Heart left ventricle (tissue), 13 donors: ENCODE data around the gene RBM28.
A peak's percentile ranks its signal among the peaks of the same experiment; 100 is the strongest.

ENCODE experiments used
- CTCF ChIP-seq, 12 donors: fragments of 200-600 bp; sonication (generic) in 4 of 12; IDR thresholded peaks; one replicate each; pipeline versions ENCODE4 v1.5.0 to v1.8.0; 2018 to 2022; ENCODE audit warnings: antibody characterized with exemption in 12 of 12, mild to moderate bottlenecking in 5 of 12
- POLR2A ChIP-seq, 2 donors: fragments of 450-650 bp; IDR thresholded peaks; one replicate each; pipeline ENCODE4 v1.6.1; 2017; ENCODE audit warnings: antibody characterized with exemption in 2 of 2, mild to moderate bottlenecking in 2 of 2, moderate library complexity in 2 of 2
- donor health status: ischemic (EF 13 %, LVEDD 7.1; RV severe dilation, severe dysfunction).
- donor health status: DM: no; HTN: yes; CAD: no.
- donor health status: DM: no; HTN: no; CAD: no.
- donor health status: ischemic (EF 25% LVEDD 6.9; RV normal size, moderate dysfunction).
- donor health status: ischemic (EF 25% LVEDD 5.7; RV mildly dilated, moderate dysfunction).
- donor health status: ischemic (EF 35%, LVEDD 5.7; RV mildly dilated, moderate dysfunction).
- donor health status: nonischemic (EF 11% LVEDD 7.7; RV severe dilation, severe dysfunction).
- donor health status: DM: yes; HTN: yes; CAD: no.
- donor health status: PGD.
- donor health status: ischemic (EF 29% LVEDD 5.4; RV normal size, mild dysfunction).
- donor health status: nonischemic (EF 23%, LVEDD 6.1; RV moderate dilation, normal function).

DNA sequence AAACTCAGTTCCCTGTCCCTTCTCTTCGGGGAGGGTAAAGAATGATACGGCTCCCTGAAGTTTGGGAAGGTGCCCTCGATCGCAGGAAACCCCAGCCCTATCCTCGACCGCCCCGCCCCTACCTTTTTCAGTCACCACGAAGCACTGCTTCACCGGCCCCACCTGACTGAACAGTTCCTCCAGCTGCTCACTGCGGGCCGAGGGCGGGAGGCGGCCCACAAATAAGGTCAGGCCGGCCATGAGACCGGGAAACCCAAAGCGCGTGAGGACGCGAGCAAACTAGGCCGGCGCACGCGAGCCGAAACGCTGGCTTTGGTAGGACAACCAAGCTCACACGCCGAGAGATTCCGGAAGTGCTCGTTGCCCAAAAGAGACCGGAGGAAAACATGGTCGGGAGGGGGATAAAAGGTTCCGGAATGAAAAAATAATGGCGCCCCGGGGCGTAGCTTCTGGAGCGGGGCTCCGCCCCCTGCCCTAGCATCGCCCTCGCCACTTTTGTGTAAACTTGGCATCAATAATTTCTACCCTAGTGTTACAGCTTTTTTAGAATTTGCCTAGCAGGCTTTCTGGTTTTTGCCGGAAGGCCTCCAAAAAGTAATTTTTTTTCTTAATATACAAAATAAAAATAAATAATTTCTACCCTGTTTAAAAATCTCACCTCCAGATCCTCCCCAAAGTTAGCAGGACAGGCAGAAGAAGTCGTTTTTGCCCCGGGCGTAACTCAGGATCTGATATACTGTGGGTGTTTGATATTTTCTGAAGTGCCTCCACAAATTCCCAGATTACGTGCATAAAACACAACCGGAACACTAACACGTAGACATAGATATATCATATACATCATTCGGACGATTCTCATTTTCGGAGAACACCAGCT is at the start of gene RBM28:
- peak in 1 of 12 donors; percentile 7 for TF ChIP-seq CTCF (IDR thresholded peaks at IDR 0.05)
- TF ChIP-seq POLR2A (IDR thresholded peaks at IDR 0.05) = peak in 1 of 2 donors; percentile 64
